Gastrocnemius medialis (tissue), 4 donors: ENCODE results near the gene PHKG2.

Experiments used
- CTCF ChIP-seq, 5 experiments: fragments of 450-650 bp in 3 of 5; fragments of 200-600 bp in 2 of 5; sonication (generic) in 2 of 5; IDR thresholded peaks in 4 of 5; conservative IDR thresholded peaks in 1 of 5; 1 replicate in 4 of 5; 2 replicates in 1 of 5; pipeline ENCODE4 v1.5.1; 2016 to 2019; ENCODE audit warnings: antibody characterized with exemption in 5 of 5, mild to moderate bottlenecking in 3 of 5, moderate library complexity in 3 of 5
- POLR2A ChIP-seq, 2 donors: fragments of 450-650 bp; IDR thresholded peaks; one replicate each; pipeline ENCODE4 v1.6.1; 2017; ENCODE audit warnings: antibody characterized with exemption in 2 of 2, mild to moderate bottlenecking in 2 of 2, moderate library complexity in 2 of 2

- no peak for TF ChIP-seq CTCF (IDR thresholded peaks at IDR 0.05 in 4 of 5, conservative IDR thresholded peaks at IDR 0.05 in 1 of 5)
- TF ChIP-seq POLR2A (IDR thresholded peaks at IDR 0.05), result no peak
These were observed 27.5 kb upstream of the PHKG2 start for GRCh38 chr16:30720694-30721093.
